GM19467 (cell line): ENCODE measurements around the gene DDA1.

Source experiments
- ATAC-seq: cut with Tn5 transposase; IDR thresholded peaks from one replicate; pipeline ENCODE4 v1.9.1; 2021; ENCODE audit warnings: mild to moderate bottlenecking, moderate library complexity; ENCODE audit not compliant: unreplicated experiment

The DDA1 gene

DNA sequence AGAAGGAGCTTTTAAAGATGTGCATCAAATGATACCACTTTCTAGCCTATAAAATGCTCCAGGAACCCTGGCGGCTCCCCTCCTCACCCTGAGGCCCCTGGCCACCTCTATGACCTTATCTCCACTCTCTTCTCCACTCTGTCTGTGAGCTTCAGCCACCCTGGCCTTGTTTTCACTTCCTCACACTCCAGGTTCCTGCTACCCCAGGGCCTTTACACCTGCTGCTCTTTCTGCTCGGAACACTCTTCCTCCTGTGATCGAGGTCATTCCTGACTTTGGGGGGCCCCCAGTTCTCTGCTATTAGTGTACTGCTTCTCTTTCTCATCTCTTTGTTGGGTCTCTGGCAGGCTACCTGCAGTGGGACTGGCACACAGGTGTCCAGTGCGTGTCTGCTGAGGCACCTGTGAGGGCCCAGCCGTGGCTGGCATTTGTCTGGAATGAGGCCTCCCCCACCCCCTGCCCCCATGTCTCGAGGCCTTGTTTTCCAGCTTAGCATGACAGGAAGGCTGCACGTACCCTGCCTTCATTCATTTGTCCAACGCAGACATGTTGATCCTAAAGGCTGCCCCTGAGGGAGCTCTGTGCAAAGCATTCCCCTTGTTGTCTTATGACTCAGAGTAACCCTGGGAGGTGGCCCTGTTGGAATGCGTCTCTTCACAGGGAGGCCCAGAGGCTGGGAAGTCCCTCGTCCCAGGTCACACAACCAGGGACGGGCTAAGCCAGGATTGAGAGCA is 2.3 kb downstream of the DDA1 start:
- no peak for ATAC-seq

GRCh38 chr19:17312189-17313113 is 3.1 kb downstream of the DDA1 start:
- no peak for ATAC-seq

DNA sequence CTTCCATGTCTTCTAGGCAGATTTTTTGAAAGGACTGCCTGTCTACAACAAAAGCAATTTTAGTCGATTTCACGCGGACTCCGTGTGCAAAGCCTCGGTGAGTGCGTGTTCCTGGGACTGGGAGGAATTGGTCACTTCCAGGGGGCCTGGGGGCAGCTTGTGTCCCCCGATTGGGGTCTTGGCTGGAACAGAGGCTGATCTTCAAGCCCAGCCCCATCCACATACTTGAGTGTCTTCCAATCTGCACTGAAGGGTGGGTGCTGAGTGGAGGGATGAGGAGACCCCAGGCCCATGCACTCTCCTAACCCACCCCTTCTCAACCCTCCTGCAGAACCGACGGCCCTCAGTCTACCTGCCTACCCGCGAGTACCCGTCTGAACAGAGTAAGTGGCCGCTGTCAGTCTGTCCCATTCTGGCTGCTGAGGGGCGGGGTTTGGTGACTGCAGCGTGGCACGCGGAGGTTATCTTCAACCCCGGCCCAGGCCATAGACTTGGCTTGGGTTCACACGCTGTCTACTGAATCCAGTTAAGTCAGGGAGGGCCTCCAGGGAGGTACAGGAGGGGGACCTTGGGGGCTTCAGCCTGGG is 4.7 kb downstream of the DDA1 start:
- no peak for ATAC-seq

- no peak for ATAC-seq
These were observed 9.6 kb downstream of the DDA1 start for GRCh38 chr19:17318966-17319365.

- no peak for ATAC-seq
These were observed 10.3 kb downstream of the DDA1 start for GRCh38 chr19:17319473-17320238.

- no peak for ATAC-seq
These were observed 11.1 kb downstream of the DDA1 start for GRCh38 chr19:17320435-17320834.

DNA sequence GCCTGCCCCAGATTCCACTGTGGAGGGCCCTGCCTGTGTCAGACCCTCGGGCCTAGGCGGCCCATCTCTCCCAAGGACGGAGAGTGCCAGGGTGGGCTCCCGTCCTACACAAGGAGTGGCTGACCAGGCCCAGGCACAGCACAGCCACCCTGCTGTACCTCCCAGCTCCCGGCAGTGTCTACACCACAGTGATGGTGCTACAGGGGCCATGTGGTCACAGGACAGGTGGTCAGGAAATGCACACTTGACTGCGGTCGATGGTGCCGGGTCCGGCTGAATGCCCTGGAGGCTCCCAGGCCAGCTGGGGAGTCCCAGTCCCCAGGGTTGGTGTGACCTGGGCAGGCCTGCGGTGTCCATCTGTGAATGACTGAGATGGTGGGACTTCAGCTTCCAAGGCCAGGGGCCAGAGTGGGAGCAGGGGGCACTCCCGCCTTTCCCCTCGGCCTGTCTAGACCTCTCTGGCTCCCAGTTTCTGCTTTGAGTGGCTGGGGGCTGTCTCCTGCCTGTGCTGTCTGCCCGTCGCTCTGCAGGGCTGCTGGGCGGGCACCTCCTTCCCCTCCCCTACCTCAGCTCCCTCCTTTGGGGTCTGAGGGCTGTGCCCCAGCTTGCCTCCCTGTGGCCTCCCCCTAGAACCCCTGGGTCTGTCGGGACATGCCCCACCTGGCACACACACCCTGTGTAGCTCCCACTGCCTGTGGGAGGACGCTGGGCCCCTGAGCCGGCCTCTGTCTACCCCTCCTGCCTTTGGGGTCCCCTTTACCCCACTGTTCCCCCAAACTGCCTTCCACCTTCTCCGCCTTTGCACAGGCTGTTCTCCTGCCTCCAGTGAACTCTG is 12.5 kb downstream of the DDA1 start:
- ATAC-seq = no peak

DNA sequence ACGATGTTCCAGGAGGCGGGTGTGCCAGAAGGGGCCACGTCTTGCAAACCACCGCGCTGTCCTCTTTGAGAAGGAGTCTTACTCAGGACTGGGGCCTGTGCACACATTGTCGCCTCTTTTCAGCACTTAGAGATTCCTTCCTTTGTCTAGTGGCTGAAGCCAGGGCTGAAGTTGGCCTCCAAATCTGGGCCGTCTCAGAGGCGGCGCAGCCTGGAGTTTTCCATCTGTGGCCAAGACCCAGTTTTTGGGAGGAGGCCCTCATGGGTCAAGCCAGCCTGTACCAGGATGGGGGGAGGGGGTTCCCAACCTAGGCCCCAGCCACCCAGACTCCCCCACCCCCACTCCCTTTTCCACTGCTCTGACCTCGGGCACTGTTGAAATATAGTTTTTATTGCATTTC is 13.5 kb downstream of the DDA1 start:
- ATAC-seq = no peak

DNA sequence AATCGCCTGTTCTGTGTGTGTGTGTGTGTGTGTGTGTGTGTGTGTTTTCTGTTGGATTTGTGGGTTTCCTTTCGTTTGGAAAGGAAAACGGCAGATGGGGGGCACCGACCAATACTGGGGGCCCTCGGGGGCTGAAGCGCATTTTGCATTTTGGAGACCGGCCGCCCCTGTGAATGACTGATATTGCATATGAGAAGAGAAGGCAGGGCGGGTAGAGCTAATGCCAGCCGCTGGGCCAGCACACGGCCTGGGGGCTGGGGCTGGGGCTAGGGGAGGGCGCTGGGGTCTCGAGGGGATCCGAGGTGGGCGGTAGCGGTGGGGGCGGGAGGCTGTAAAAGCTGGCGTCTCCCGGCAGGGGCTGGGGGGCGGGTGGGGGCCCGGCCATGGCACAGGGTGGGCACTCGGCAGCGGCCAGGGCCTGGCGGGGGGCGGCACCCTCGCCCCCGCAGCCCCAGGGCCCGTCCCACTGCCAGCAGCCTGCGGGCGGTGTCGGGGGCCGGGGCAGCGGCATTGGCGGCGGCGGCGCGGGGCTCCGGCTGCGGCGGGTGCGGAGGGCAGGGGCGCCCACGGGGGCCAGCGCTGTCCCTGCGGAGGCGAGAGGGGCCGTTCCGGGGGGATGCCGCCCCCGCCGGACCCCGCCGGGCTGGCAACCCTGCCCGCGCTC is 14.1 kb downstream of the DDA1 start:
- ATAC-seq = no peak

GRCh38 chr19:17323964-17324332 is 14.6 kb downstream of the DDA1 start:
- ATAC-seq = no peak

- no peak for ATAC-seq
These were observed 15.2 kb downstream of the DDA1 start for GRCh38 chr19:17324357-17325114.

GRCh38 chr19:17325133-17325532 is 15.8 kb downstream of the DDA1 start:
- ATAC-seq = no peak

DNA sequence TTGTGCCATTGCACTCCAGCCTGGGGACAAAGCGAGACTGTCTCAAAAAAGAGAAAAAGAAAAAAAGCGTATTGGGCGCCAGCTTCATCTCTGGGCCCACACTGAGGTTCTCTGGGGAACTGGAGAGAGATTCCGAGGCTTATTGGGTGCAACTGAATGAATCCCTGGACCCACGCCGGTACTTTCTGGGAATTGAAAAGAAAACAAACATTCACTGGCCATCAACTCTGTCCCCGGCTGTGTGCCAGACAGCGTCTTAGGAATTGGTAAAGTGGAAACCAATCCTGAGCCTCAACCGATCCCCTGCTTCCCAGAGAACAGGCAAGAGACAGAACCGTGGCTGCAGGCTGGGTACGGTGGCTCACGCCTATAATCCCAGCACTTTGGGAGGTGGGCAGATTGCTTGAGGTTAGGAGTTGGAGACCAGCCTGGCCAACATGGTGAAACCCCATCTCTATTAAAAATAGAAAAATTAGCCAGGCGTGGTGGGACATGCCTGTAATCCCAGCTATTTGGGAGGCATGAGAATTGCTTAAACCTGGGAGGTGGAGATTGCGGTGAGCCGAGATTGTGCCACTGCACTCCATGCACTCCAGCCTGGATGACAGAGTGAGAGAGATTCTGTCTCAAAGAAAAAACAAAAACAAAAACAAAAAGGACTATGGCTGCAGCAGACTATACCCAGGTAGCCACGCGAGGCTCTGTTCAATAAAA is 16.7 kb downstream of the DDA1 start:
- no peak for ATAC-seq

- ATAC-seq = no peak
These were observed 17.2 kb downstream of the DDA1 start for GRCh38 chr19:17326595-17326966.

DNA sequence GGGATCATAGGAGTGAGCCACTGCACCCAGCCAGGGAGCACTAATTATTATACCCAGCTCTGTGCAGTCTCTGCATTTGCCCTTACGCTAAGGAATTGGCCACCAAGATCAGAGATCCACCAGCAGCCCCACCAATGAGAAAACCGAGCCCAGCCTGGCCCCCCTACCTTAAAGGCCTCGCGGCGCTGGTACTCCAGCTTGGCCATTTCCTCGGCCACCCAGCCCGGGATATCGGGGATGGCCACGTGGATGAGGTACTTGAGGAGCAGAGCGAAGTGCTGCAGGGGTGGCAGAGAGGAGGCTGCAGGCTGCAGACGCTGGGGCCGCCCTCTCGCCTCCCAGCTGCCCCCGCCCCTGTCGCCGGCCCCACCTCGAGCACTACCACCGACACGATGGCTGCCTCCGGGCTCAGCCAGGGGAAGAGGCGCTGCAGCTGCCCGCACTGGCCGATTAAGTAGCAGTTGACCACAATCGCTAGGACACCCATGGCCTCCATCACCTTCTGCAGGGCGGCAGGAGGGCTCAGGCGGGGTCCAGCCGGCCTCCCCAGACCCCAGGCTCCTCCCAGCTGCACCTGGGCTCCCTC is 17.8 kb downstream of the DDA1 start:
- ATAC-seq = no peak

DNA sequence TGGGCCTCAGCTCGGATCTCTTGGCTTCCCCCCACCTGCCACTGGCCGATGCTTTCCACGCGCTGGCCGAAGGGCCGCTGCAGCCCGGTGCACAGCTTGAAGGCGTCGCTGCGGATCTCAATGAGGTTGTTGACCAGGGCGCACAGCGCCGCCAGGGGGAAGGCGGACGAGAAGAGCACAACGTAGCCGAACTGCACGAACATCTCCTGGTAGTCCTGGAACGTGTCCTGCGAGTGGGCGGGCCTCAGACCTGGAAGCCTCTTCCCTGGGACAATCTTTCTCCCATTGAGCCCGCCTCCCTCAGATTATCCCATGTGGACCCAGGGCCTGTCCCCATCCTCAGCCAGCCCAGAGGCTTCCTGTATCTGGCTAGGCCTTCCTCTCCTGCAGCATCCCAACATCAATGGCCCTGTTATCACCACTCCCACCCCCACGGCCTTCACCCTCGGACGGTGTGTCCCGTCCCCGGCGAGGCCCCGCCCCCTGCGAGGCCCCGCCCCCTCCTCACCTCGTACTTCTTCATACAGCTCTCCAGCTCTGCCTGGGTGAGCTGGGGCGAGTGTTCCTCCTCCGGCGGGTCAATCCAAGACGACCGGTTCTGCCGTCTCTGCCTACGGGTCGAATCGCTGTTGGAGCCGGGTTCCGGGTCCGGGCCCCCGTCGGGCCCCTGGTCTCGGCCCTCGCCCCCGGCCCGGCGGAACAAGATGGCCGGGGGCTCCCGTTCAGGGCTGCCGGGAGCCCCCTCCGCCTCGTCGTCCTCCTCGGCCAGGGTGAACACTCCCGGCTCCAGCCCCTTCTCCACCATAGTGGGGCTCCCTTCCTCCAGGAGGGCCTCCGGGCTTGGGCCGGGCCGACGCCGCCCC is 18.5 kb downstream of the DDA1 start:
- ATAC-seq = no peak
